ENCODE results near the gene LITAF.
"Not testable (repeated sequence)": the region's sequence is repeated elsewhere in the genome, so short reads cannot be mapped to it uniquely, and the experiment has no call there.

LITAF gene

GRCh38 chr16:11507350-11507749 is 79.4 kb downstream of the LITAF start:
- DNase-seq (ENCODE audit: low read depth) = no peak
- TF ChIP-seq CTCF (IDR thresholded peaks at IDR 0.05; ENCODE audit: low read depth, low read length, missing control alignments) = no peak
- H3K4me3 ChIP-seq (ENCODE audit: low read depth, low read length) = no peak overlapping the region

GRCh38 chr16:11506741-11507305 is 79.9 kb downstream of the LITAF start:
- H3K4me3 ChIP-seq (ENCODE audit: low read depth, low read length) = no peak overlapping the region
- no peak for DNase-seq (ENCODE audit: low read depth)
- TF ChIP-seq CTCF (IDR thresholded peaks at IDR 0.05; ENCODE audit: low read depth, low read length, missing control alignments) = peak; percentile 62

GRCh38 chr16:11504261-11504660 is 82.5 kb downstream of the LITAF start:
- DNase-seq (ENCODE audit: low read depth) = not testable (repeated sequence)

GRCh38 chr16:11503566-11503965 is 83.2 kb downstream of the LITAF start:
- TF ChIP-seq CTCF (IDR thresholded peaks at IDR 0.05; ENCODE audit: low read depth, low read length, missing control alignments) = no peak
- no peak for DNase-seq (ENCODE audit: low read depth)
- H3K4me3 ChIP-seq (ENCODE audit: low read depth, low read length) = no peak overlapping the region

More at GRCh38 chr16:11504261-11504660, 82.5 kb downstream of the LITAF start:
- H3K4me3 ChIP-seq (ENCODE audit: low read depth, low read length) = not testable (repeated sequence)

- no peak for TF ChIP-seq CTCF (IDR thresholded peaks at IDR 0.05; ENCODE audit: low read depth, low read length, missing control alignments)
- H3K4me3 ChIP-seq (ENCODE audit: low read depth, low read length) = no peak overlapping the region
- no peak for DNase-seq (ENCODE audit: low read depth)
Observed at GRCh38 chr16:11502239-11502638, 84.5 kb downstream of the LITAF start.

- no peak for TF ChIP-seq CTCF (IDR thresholded peaks at IDR 0.05; ENCODE audit: low read depth, low read length, missing control alignments)
Observed at GRCh38 chr16:11501632-11502031, 85.1 kb downstream of the LITAF start.

GRCh38 chr16:11500700-11501346 is 85.9 kb downstream of the LITAF start:
- H3K4me3 ChIP-seq (ENCODE audit: low read depth, low read length) = no peak overlapping the region
- no peak for DNase-seq (ENCODE audit: low read depth)
- no peak for TF ChIP-seq CTCF (IDR thresholded peaks at IDR 0.05; ENCODE audit: low read depth, low read length, missing control alignments)

More at GRCh38 chr16:11501632-11502031, 85.1 kb downstream of the LITAF start:
- DNase-seq (ENCODE audit: low read depth) = no peak
- no peak overlapping the region for H3K4me3 ChIP-seq (ENCODE audit: low read depth, low read length)

All from GM12864 (cell line).